ENCODE measurements around the gene MPPED1. TPM values are rescaled to one million over a fixed set of nuclear protein-coding genes. Genes with fewer than 3 reads are reported as not detected.

Gene MPPED1
- total and polyA plus RNA-seq, 2 experiments from 2014 or later, result 0.30 to 0.97 TPM

GRCh38 chr22:43423046-43423445 lies 11.2 kb downstream of the MPPED1 start:
- 94% methylated on average over 11 of the region's 11 CpGs for WGBS (ENCODE audit: low lambda C conversion rate, missing lambda C conversion rate)
- DNase-seq (ENCODE audit: low spot score), result no peak
- TF ChIP-seq EZH2phosphoT487 (IDR thresholded peaks at IDR 0.05; ENCODE audit: low read depth, severe bottlenecking, unreplicated experiment), result no peak
- TF ChIP-seq CTCF (IDR thresholded peaks at IDR 0.05; ENCODE audit: poor library complexity), result no peak
- no peak for TF ChIP-seq EZH2 (IDR thresholded peaks at IDR 0.05; ENCODE audit: borderline replicate concordance)
- H3K79me2 ChIP-seq, result no peaks in the 10 kb centered on the region
- H3K4me1 ChIP-seq (ENCODE audit: insufficient read depth), result no peaks in the 10 kb centered on the region
- no peaks in the 10 kb centered on the region for H3K36me3 ChIP-seq (replicated peaks; ENCODE audit: insufficient read depth, low read depth)
- H3K4me3 ChIP-seq, result no peak overlapping the region
- no peak overlapping the region for H3K4me2 ChIP-seq
- no peak overlapping the region for H3K27ac ChIP-seq
- no peaks in the 10 kb centered on the region for H4K20me1 ChIP-seq (ENCODE audit: insufficient read depth, poor library complexity, severe bottlenecking)
- H3K9me3 ChIP-seq (ENCODE audit: low read depth), result no peaks in the 10 kb centered on the region
- no peak overlapping the region for H2AFZ ChIP-seq
- no peaks in the 10 kb centered on the region for H3K27me3 ChIP-seq
- H3K9me2 ChIP-seq (replicated peaks; ENCODE audit: insufficient read depth), result no peaks in the 10 kb centered on the region

- TF ChIP-seq EZH2 (IDR thresholded peaks at IDR 0.05; ENCODE audit: borderline replicate concordance) (no peak), CTCF (IDR thresholded peaks at IDR 0.05; ENCODE audit: poor library complexity) (no peak), EZH2phosphoT487 (IDR thresholded peaks at IDR 0.05; ENCODE audit: low read depth, severe bottlenecking, unreplicated experiment) (no peak)
- H3K36me3 ChIP-seq (replicated peaks; ENCODE audit: insufficient read depth, low read depth), result no peaks in the 10 kb centered on the region
- H4K20me1 ChIP-seq (ENCODE audit: insufficient read depth, poor library complexity, severe bottlenecking), result no peaks in the 10 kb centered on the region
- DNase-seq (ENCODE audit: low spot score), result no peak
- no peak overlapping the region for H2AFZ ChIP-seq
- no peaks in the 10 kb centered on the region for H3K27me3 ChIP-seq
- no peak overlapping the region for H3K27ac ChIP-seq
- no peak overlapping the region for H3K4me3 ChIP-seq
- H3K9me3 ChIP-seq (ENCODE audit: low read depth), result no peaks in the 10 kb centered on the region
- H3K9me2 ChIP-seq (replicated peaks; ENCODE audit: insufficient read depth), result no peaks in the 10 kb centered on the region
- 76% methylated on average over 7 of the region's 7 CpGs for WGBS (ENCODE audit: low lambda C conversion rate, missing lambda C conversion rate)
- no peaks in the 10 kb centered on the region for H3K4me1 ChIP-seq (ENCODE audit: insufficient read depth)
- H3K4me2 ChIP-seq, result no peak overlapping the region
- no peaks in the 10 kb centered on the region for H3K79me2 ChIP-seq
These were observed 12.4 kb downstream of the MPPED1 start for GRCh38 chr22:43424201-43424600.

GRCh38 chr22:43424666-43425630 lies 13.1 kb downstream of the MPPED1 start:
- no peaks in the 10 kb centered on the region for H4K20me1 ChIP-seq (ENCODE audit: insufficient read depth, poor library complexity, severe bottlenecking)

More at GRCh38 chr22:43424666-43425630, 13.1 kb downstream of the MPPED1 start:
- no peak overlapping the region for H2AFZ ChIP-seq
- H3K79me2 ChIP-seq, result no peaks in the 10 kb centered on the region
- TF ChIP-seq EZH2phosphoT487 (IDR thresholded peaks at IDR 0.05; ENCODE audit: low read depth, severe bottlenecking, unreplicated experiment), result no peak
- TF ChIP-seq CTCF (IDR thresholded peaks at IDR 0.05; ENCODE audit: poor library complexity), result no peak
- no peak for TF ChIP-seq EZH2 (IDR thresholded peaks at IDR 0.05; ENCODE audit: borderline replicate concordance)
- H3K27ac ChIP-seq, result no peak overlapping the region
- no peaks in the 10 kb centered on the region for H3K27me3 ChIP-seq
- no peaks in the 10 kb centered on the region for H3K9me2 ChIP-seq (replicated peaks; ENCODE audit: insufficient read depth)
- H3K4me1 ChIP-seq (ENCODE audit: insufficient read depth), result no peaks in the 10 kb centered on the region
- 91% methylated on average over 36 of the region's 39 CpGs for whole genome bisulfite sequencing (ENCODE audit: low lambda C conversion rate, missing lambda C conversion rate)
- DNase-seq (ENCODE audit: low spot score), result no peak
- no peaks in the 10 kb centered on the region for H3K9me3 ChIP-seq (ENCODE audit: low read depth)
- no peak overlapping the region for H3K4me3 ChIP-seq
- H3K4me2 ChIP-seq, result no peak overlapping the region
- no peaks in the 10 kb centered on the region for H3K36me3 ChIP-seq (replicated peaks; ENCODE audit: insufficient read depth, low read depth)

Measured in hepatocyte (in vitro differentiated cells).